ENCODE measurements around the gene TRMT10B.
"Not testable (repeated sequence)": the region's sequence is repeated elsewhere in the genome, so short reads cannot be mapped to it uniquely, and the experiment has no call there.

TRMT10B gene

DNA sequence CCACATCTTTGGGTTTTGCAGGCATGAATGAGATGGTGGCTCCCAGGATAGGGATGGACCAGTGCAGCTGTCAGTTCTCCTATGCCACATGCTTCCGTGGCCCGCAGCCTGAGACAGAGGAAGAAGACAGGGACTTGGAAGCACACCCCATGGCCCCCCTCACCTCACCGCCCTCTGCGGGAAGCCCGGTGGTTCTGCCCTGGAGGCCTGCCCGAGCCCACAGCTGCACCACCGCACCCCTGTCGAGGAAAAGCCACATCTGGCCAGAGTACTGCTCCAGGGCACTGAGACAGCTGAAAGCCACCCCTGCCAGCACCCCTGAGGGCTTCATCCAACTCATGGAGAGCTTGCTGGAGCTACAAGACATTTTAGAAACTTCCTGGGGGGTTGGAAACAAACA, 7.6 kb upstream of the TRMT10B start:
- Histone ChIP-seq H3K36me3 (peaks cover 28% of the 10 kb centered on the region), H3K4me3 (ENCODE audit: low read depth, low read length) (no peak overlapping the region), H3K27me3 (ENCODE audit: insufficient read depth, low read depth, severe bottlenecking) (no peaks in the 10 kb centered on the region), H3K9me3 (ENCODE audit: severe bottlenecking) (no peaks in the 10 kb centered on the region), H3K27ac (no peak overlapping the region)
- TF ChIP-seq, protein P1, sequence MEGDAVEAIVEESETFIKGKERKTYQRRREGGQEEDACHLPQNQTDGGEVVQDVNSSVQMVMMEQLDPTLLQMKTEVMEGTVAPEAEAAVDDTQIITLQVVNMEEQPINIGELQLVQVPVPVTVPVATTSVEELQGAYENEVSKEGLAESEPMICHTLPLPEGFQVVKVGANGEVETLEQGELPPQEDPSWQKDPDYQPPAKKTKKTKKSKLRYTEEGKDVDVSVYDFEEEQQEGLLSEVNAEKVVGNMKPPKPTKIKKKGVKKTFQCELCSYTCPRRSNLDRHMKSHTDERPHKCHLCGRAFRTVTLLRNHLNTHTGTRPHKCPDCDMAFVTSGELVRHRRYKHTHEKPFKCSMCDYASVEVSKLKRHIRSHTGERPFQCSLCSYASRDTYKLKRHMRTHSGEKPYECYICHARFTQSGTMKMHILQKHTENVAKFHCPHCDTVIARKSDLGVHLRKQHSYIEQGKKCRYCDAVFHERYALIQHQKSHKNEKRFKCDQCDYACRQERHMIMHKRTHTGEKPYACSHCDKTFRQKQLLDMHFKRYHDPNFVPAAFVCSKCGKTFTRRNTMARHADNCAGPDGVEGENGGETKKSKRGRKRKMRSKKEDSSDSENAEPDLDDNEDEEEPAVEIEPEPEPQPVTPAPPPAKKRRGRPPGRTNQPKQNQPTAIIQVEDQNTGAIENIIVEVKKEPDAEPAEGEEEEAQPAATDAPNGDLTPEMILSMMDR (IDR thresholded peaks at IDR 0.05; ENCODE audit: low read depth, low read length), result no peak
- no peak for DNase-seq

DNA sequence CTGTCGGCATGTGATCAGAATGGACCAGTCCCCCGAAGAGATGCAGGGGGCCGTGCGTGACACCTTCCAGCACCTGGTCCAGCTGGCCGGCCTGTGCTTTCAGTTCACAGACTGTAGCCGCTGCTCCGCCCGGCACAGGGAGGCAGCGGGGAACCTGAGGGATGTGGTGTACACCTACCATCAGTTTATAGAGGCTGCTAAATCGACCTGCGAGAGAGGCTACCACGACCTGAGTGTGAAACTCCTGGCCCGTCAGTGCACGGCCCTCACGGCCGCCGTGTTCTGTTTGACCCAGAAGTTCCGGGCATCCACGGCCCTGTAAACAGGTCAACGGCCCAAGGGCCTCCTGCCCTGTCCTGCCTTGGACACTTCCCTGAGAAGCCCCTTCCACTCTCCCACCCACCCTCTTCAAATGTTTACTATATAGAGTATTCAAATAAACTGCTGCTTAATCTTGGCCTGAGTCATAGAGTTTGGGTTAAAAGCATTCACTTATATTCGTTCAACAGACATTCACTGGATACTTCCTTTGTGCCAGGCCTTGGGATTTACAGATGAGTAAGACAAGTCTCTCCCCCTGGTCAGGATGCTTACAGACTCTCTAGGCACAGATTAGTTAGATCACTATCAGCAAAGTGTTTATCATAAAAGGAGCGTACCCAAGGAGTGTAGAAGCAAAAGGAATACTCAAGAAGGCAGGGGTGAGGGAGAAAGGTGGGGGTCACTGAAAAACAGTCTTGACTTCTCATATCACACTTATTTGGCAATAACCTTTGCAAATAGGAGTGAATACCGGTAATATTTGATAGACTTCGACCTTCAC, 6.9 kb upstream of the TRMT10B start:
- H3K27ac ChIP-seq, result peak overlapping the region; percentile 26
- DNase-seq, result no peak

DNA sequence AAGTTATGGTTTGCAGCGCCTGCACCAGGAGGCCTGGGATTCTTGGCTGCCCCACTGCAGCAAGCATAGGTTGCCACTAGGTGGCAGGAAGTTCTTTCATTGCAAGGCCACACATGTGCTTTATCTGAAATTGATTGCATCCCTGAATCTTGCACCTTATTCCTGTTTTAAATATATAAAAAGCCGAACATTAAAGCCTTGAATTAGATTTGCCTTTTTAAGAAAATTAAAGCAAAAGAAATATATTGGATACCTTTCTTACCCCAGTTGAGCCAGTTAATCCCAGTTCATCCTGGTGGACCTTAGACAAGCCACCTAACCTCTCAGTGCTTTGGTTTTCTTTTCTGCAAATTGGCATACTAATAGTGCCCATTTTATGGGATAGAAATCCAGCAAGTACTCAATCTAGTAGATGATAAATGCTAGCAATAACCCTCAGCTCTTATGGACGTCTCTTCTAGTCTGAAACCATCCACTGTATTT, 6.3 kb upstream of the TRMT10B start:
- Histone ChIP-seq H3K9me3 (ENCODE audit: severe bottlenecking) (no peaks in the 10 kb centered on the region), H3K4me3 (ENCODE audit: low read depth, low read length) (no peak overlapping the region), H3K36me3 (peaks cover 15% of the 10 kb centered on the region), H3K27me3 (ENCODE audit: insufficient read depth, low read depth, severe bottlenecking) (no peaks in the 10 kb centered on the region), H3K27ac (peak overlapping the region; percentile 21; the same call in 1 of the 2 replicates)
- TF ChIP-seq, protein P1 (IDR thresholded peaks at IDR 0.05; ENCODE audit: low read depth, low read length), result peak; percentile 88
- DNase-seq, result peak; percentile 71

More for the DNA sequence above, 6.9 kb upstream of the TRMT10B start:
- Histone ChIP-seq H3K4me3 (ENCODE audit: low read depth, low read length) (no peak overlapping the region), H3K36me3 (peaks cover 21% of the 10 kb centered on the region), H3K9me3 (ENCODE audit: severe bottlenecking) (no peaks in the 10 kb centered on the region), H3K27me3 (ENCODE audit: insufficient read depth, low read depth, severe bottlenecking) (no peaks in the 10 kb centered on the region)
- TF ChIP-seq, protein P1 (IDR thresholded peaks at IDR 0.05; ENCODE audit: low read depth, low read length), result no peak

DNA sequence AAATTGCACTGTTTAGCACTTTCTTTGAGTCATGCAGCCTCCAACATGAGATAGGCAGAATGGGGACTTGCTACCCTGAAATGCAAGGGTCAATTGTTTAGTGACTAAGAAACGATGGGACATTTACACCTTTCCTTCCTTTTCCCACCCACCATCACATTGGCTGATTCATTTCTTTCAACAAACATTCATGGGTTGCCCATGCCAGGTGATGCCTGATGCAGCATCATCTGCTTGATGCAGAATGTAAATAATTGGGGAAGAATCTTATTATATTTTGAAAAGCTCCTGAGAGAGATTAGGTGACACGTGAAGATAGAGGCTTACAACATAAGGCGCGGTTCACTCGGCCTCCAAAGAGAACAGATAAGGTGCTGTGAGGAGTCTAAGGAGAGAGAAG, 4.5 kb upstream of the TRMT10B start:
- Histone ChIP-seq H3K36me3 (peaks cover 6% of the 10 kb centered on the region), H3K4me3 (ENCODE audit: low read depth, low read length) (no peak overlapping the region), H3K27ac (no peak overlapping the region), H3K9me3 (ENCODE audit: severe bottlenecking) (peaks cover 6% of the 10 kb centered on the region), H3K27me3 (ENCODE audit: insufficient read depth, low read depth, severe bottlenecking) (no peaks in the 10 kb centered on the region)
- DNase-seq, result no peak
- TF ChIP-seq, protein P1 (IDR thresholded peaks at IDR 0.05; ENCODE audit: low read depth, low read length), result no peak

DNA sequence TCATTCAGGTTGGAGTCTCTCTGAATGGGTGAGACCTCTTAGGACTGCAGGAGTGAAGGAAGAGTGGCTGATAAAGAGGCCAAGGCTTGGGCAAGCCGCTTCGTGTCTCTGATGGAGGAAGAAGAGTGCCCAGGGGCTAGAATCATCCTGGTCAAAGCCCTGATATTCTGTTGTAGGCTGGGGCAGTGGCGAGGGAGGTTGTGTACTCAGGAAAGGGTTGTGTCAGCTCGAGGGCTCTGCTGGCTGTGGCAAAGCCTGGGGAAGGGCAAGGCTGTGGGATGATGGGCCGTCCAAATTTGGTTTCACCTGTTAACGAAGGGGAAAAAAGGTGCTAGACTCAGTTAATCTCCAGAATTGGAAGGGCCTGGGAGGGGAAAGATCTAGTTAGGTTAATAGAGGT, 2.4 kb upstream of the TRMT10B start:
- no peaks in the 10 kb centered on the region for H3K36me3 ChIP-seq
- TF ChIP-seq, protein P1 (IDR thresholded peaks at IDR 0.05; ENCODE audit: low read depth, low read length), result no peak
- H3K9me3 ChIP-seq (ENCODE audit: severe bottlenecking), result peaks cover 6% of the 10 kb centered on the region
- DNase-seq, result no peak
- H3K4me3 ChIP-seq (ENCODE audit: low read depth, low read length), result no peak overlapping the region
- no peaks in the 10 kb centered on the region for H3K27me3 ChIP-seq (ENCODE audit: insufficient read depth, low read depth, severe bottlenecking)
- H3K27ac ChIP-seq, result no peak overlapping the region

DNA sequence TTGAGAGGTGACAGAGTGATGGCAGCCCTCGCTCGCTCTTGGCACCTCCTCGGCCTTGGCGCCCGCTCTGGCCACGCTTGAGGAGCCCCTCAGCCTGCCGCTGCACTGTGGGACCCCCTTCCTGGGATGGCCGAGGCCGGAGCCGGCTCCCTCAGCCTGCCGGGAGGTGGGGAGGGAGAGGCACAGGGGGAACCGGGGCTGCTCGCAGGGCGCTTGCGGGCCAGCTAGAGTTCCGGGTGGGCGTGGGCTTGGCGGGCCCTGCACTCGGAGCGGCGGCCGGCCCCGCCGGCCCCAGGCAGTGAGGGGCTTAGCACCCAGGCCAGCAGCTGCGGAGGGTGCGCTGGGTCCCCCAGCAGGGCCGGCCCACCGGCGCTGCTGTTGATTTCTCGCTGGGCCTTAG, 1.9 kb upstream of the TRMT10B start:
- not testable (repeated sequence) for H3K27ac ChIP-seq; H3K27me3 ChIP-seq (ENCODE audit: insufficient read depth, low read depth, severe bottlenecking); H3K9me3 ChIP-seq (ENCODE audit: severe bottlenecking); DNase-seq; H3K36me3 ChIP-seq; H3K4me3 ChIP-seq (ENCODE audit: low read depth, low read length)

DNA sequence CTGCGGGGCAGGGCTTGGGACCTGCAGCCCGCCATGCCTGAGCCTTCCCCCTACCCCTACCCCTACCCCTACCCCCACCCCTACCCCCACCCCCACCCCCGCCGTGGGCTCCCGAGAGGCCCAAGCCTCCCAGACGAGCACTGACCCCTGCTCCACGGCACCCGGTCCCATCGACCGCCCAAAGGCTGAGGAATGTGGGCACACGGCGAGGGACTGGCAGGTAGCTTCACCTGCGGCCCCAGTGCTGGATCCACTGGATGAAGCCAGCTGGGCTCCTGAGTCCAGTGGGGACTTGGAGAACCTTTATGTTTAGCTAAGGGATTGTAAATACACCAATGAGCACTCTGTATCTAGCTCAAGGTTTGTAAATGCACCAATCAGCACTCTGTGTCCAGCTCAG, 1.5 kb upstream of the TRMT10B start:
- DNase-seq; H3K27ac ChIP-seq; H3K27me3 ChIP-seq (ENCODE audit: insufficient read depth, low read depth, severe bottlenecking); H3K36me3 ChIP-seq; H3K4me3 ChIP-seq (ENCODE audit: low read depth, low read length); H3K9me3 ChIP-seq (ENCODE audit: severe bottlenecking): not testable (repeated sequence)
